WTC11 (cell line): ENCODE data around the gene SLK. TPM values are rescaled to one million over a fixed set of nuclear protein-coding genes. Genes with fewer than 3 reads are reported as not detected.

Experiments used
- ATAC-seq: fragments of 200-7000 bp; cut with Tn5 transposase; 2 replicates; pipeline ENCODE4 v1.10.0; 2021; ENCODE audit warnings: mild to moderate bottlenecking, moderate library complexity
- CTCF ChIA-PET: fragments of 300-600 bp; sonication (Branson Sonifier 250); formaldehyde crosslinking; loops from one replicate; lab custom pipeline; 2021; ENCODE audit warnings: antibody characterized with exemption; lab: Charles Lee
- POLR2A ChIA-PET: fragments of 350-600 bp; sonication (Branson Sonifier 250); formaldehyde crosslinking; loops from one replicate; lab custom pipeline; 2021; ENCODE audit warnings: antibody characterized with exemption; lab: Charles Lee
- DNase-seq: peaks from one replicate; pipeline ENCODE4 v3.0.0; 2021; ENCODE audit warnings: low spot score
- H3K27ac Mint-ChIP-seq: 2 replicates; pipeline ENCODE4 v1.8.0; 2021; ENCODE audit warnings: mixed read lengths
- H3K27me3 Mint-ChIP-seq: 2 replicates; pipeline ENCODE4 v1.8.0; 2021; ENCODE audit warnings: low read depth, mild to moderate bottlenecking, moderate library complexity, mixed read lengths
- H3K36me3 Mint-ChIP-seq: 2 replicates; pipeline ENCODE4 v1.8.0; 2021; ENCODE audit warnings: mixed read lengths
- H3K4me1 Mint-ChIP-seq: 2 replicates; pipeline ENCODE4 v1.8.0; 2022; ENCODE audit warnings: mixed read lengths
- H3K4me3 Mint-ChIP-seq: 2 replicates; pipeline ENCODE4 v1.8.0; 2021; ENCODE audit warnings: mild to moderate bottlenecking, moderate library complexity, mixed read lengths
- H3K9me3 Mint-ChIP-seq: 2 replicates; pipeline ENCODE4 v1.8.0; 2021; ENCODE audit warnings: mixed read lengths
- GTF2I ChIP-seq: fragments of 250-450 bp; sonication (Bioruptor Pico); conservative IDR thresholded peaks from 2 replicates; pipeline ENCODE4 v1.4.0; 2021; ENCODE audit warnings: mild to moderate bottlenecking
- IRF2 ChIP-seq: sonication (generic); formaldehyde crosslinking; IDR thresholded peaks from 2 replicates; pipeline ENCODE4 v1.8.0; 2022; ENCODE audit warnings: low read depth, missing genetic modification reagents, borderline replicate concordance
- JAZF1 ChIP-seq: fragments of 250-450 bp; sonication (Bioruptor Pico); IDR thresholded peaks from 2 replicates; pipeline ENCODE4 v1.9.0; 2021; ENCODE audit warnings: moderate library complexity, mild to moderate bottlenecking, inconsistent platforms
- NFATC4 ChIP-seq: fragments of 250-450 bp; sonication (Bioruptor Pico); IDR thresholded peaks from 2 replicates; pipeline ENCODE4 v1.9.0; 2021; ENCODE audit warnings: mild to moderate bottlenecking
- SMAD3 ChIP-seq: sonication (generic); formaldehyde crosslinking; IDR thresholded peaks from 2 replicates; pipeline ENCODE4 v1.8.0; 2022; ENCODE audit warnings: missing genetic modification reagents, mild to moderate bottlenecking, borderline replicate concordance
- SOX15 ChIP-seq: fragments of 250-450 bp; sonication (Bioruptor Pico); IDR thresholded peaks from 2 replicates; pipeline ENCODE4 v1.9.0; 2021; ENCODE audit warnings: mild to moderate bottlenecking
- ZNF416 ChIP-seq: fragments of 250-450 bp; sonication (Bioruptor Pico); IDR thresholded peaks from 2 replicates; pipeline ENCODE4 v1.9.0; 2021; ENCODE audit warnings: mild to moderate bottlenecking, inconsistent platforms
- total RNA-seq: library from RNA; stranded (reverse); gene quantifications from 3 replicates; pipeline ENCODE4 v1.2.3, GENCODE V29; 2021
- TF ChIP-seq, protein P1 (sequence below): sonication (generic); formaldehyde crosslinking; IDR thresholded peaks from 2 replicates; pipeline ENCODE4 v1.8.1; 2023; ENCODE audit warnings: mild to moderate bottlenecking, moderate library complexity, missing genetic modification reagents
- TF ChIP-seq, protein P2 (sequence below): sonication (generic); formaldehyde crosslinking; IDR thresholded peaks from 2 replicates; pipeline ENCODE4 v1.8.1; 2022; ENCODE audit warnings: low read depth, mild to moderate bottlenecking, moderate library complexity, missing genetic modification reagents, borderline replicate concordance
- TF ChIP-seq, protein P3 (sequence below): sonication (generic); formaldehyde crosslinking; IDR thresholded peaks from 2 replicates; pipeline ENCODE4 v1.8.0; 2023; ENCODE audit warnings: missing genetic modification reagents
- TF ChIP-seq, protein P4 (sequence below): sonication (generic); formaldehyde crosslinking; IDR thresholded peaks from 2 replicates; pipeline ENCODE4 v1.8.0; 2022; ENCODE audit warnings: mild to moderate bottlenecking, missing genetic modification reagents
- TF ChIP-seq, protein P5 (sequence below): fragments of 250-450 bp; sonication (Bioruptor Pico); conservative IDR thresholded peaks from 2 replicates; pipeline ENCODE4 v1.9.0; 2021; ENCODE audit warnings: mild to moderate bottlenecking
- TF ChIP-seq, protein P6 (sequence below): sonication (generic); formaldehyde crosslinking; IDR thresholded peaks from 2 replicates; pipeline ENCODE4 v1.8.0; 2022; ENCODE audit warnings: missing genetic modification reagents
- TF ChIP-seq, protein P7 (sequence below): sonication (generic); formaldehyde crosslinking; IDR thresholded peaks from 2 replicates; pipeline ENCODE4 v1.8.0; 2022; ENCODE audit warnings: mild to moderate bottlenecking, missing genetic modification reagents
- TF ChIP-seq, protein P8 (sequence below): sonication (generic); formaldehyde crosslinking; IDR thresholded peaks from 2 replicates; pipeline ENCODE4 v1.8.1; 2022; ENCODE audit warnings: missing genetic modification reagents, borderline replicate concordance

Gene SLK
- total RNA-seq, 1 experiment from 2014 or later, result 19.2 TPM

DNA sequence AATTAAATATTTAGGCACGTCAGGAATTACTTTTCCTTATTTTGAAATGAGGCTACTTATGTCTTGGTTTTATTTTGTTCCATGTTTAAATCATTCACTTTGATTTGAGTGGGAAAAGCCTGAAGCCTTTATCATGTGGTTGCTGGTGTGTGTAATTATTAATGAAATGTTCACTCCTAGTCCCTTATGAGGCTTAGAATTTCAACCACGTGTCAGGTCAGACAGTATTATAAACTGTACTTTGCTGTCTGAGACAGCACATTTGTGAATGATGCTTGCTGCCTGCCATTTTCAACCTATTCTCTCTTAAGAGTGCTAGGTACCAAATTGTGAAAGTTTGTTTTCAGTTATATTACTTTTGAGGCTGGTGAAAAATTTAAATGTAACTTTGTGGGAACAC, 59.8 kb downstream of the SLK start:
- ChIA-PET POLR2A (no interaction called here), CTCF (no interaction called here)
- H3K27me3 Mint-ChIP-seq, result no peaks in the 10 kb centered on the region
- no peak for DNase-seq
- H3K4me3 Mint-ChIP-seq, result no peak overlapping the region
- TF ChIP-seq ZNF416 (CRISPR knock-in tag), result no peak
- no peak for TF ChIP-seq GTF2I (CRISPR knock-in tag)
- no peak for TF ChIP-seq SOX15 (CRISPR knock-in tag)
- TF ChIP-seq, protein P1, sequence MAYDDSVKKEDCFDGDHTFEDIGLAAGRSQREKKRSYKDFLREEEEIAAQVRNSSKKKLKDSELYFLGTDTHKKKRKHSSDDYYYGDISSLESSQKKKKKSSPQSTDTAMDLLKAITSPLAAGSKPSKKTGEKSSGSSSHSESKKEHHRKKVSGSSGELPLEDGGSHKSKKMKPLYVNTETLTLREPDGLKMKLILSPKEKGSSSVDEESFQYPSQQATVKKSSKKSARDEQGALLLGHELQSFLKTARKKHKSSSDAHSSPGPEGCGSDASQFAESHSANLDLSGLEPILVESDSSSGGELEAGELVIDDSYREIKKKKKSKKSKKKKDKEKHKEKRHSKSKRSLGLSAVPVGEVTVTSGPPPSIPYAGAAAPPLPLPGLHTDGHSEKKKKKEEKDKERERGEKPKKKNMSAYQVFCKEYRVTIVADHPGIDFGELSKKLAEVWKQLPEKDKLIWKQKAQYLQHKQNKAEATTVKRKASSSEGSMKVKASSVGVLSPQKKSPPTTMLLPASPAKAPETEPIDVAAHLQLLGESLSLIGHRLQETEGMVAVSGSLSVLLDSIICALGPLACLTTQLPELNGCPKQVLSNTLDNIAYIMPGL, result no peak
- TF ChIP-seq, protein P2, sequence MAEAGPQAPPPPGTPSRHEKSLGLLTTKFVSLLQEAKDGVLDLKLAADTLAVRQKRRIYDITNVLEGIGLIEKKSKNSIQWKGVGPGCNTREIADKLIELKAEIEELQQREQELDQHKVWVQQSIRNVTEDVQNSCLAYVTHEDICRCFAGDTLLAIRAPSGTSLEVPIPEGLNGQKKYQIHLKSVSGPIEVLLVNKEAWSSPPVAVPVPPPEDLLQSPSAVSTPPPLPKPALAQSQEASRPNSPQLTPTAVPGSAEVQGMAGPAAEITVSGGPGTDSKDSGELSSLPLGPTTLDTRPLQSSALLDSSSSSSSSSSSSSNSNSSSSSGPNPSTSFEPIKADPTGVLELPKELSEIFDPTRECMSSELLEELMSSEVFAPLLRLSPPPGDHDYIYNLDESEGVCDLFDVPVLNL (CRISPR knock-in tag), result no peak
- no peak for TF ChIP-seq IRF2
- TF ChIP-seq, protein P3, sequence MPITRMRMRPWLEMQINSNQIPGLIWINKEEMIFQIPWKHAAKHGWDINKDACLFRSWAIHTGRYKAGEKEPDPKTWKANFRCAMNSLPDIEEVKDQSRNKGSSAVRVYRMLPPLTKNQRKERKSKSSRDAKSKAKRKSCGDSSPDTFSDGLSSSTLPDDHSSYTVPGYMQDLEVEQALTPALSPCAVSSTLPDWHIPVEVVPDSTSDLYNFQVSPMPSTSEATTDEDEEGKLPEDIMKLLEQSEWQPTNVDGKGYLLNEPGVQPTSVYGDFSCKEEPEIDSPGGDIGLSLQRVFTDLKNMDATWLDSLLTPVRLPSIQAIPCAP (CRISPR knock-in tag), result no peak
- no peak overlapping the region for H3K27ac Mint-ChIP-seq
- peaks cover 6% of the 10 kb centered on the region for H3K4me1 Mint-ChIP-seq
- no peak for ATAC-seq
- peaks cover 12% of the 10 kb centered on the region for H3K36me3 Mint-ChIP-seq
- H3K9me3 Mint-ChIP-seq, result no peaks in the 10 kb centered on the region

DNA sequence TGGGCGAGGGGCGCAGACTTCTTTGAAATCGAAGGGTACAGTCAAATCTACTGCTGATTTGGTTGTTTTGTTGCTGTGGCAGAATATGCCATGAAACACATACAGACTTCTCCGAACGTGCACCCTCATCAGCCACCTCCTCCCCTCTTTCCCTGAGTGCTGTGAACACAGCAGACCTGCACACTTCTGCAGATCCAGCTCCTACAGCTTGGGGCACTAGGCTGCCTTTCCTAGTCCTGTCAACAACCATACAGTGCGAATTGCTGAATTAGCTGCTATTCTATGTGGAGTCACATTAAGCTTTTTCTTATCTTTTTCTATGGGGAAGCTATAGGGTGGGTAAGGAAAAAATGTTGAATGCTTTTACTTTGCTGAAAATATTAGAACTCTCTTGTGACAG, 61.2 kb downstream of the SLK start:
- Mint-ChIP-seq H3K27ac (no peak overlapping the region), H3K9me3 (no peaks in the 10 kb centered on the region), H3K36me3 (peaks cover 11% of the 10 kb centered on the region), H3K4me1 (peaks cover 20% of the 10 kb centered on the region), H3K27me3 (no peaks in the 10 kb centered on the region), H3K4me3 (no peak overlapping the region)
- ATAC-seq, result peak; percentile 96
- no peak for TF ChIP-seq NFATC4 (CRISPR knock-in tag)
- TF ChIP-seq, protein P4, sequence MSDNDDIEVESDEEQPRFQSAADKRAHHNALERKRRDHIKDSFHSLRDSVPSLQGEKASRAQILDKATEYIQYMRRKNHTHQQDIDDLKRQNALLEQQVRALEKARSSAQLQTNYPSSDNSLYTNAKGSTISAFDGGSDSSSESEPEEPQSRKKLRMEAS (CRISPR knock-in tag), result no peak
- TF ChIP-seq, protein P5, sequence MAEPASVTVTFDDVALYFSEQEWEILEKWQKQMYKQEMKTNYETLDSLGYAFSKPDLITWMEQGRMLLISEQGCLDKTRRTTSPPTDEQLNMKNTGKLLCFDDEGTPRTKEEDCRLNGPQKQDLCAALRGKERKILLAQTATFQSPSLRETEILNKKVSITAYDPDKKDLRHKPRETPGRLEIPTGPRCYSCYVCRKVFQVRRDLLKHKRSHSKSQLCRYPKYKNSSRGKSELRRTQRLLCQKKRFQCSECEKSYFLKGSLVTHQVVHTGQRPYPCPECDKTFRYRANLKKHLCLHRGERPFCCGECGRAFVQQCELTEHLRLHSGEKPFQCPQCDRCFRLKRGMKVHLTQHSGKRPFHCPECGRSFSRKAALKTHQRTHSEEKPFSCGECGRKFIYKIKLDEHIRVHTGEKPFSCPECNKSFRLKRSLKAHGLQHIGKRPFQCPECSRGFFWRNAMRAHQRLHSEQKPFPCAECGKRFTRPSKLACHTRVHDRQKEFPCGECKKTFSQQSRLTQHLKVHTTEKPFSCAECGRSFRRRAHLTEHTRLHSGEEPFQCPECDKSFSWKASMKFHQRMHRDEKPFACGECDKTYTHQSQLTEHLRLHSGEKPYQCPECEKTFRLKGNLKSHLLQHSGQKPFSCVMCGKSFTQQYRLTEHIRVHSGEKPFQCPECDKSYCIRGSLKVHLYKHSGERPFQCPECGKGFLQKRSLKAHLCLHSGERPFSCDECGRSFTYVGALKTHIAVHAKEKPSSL (CRISPR knock-in tag), result no peak
- TF ChIP-seq, protein P6, sequence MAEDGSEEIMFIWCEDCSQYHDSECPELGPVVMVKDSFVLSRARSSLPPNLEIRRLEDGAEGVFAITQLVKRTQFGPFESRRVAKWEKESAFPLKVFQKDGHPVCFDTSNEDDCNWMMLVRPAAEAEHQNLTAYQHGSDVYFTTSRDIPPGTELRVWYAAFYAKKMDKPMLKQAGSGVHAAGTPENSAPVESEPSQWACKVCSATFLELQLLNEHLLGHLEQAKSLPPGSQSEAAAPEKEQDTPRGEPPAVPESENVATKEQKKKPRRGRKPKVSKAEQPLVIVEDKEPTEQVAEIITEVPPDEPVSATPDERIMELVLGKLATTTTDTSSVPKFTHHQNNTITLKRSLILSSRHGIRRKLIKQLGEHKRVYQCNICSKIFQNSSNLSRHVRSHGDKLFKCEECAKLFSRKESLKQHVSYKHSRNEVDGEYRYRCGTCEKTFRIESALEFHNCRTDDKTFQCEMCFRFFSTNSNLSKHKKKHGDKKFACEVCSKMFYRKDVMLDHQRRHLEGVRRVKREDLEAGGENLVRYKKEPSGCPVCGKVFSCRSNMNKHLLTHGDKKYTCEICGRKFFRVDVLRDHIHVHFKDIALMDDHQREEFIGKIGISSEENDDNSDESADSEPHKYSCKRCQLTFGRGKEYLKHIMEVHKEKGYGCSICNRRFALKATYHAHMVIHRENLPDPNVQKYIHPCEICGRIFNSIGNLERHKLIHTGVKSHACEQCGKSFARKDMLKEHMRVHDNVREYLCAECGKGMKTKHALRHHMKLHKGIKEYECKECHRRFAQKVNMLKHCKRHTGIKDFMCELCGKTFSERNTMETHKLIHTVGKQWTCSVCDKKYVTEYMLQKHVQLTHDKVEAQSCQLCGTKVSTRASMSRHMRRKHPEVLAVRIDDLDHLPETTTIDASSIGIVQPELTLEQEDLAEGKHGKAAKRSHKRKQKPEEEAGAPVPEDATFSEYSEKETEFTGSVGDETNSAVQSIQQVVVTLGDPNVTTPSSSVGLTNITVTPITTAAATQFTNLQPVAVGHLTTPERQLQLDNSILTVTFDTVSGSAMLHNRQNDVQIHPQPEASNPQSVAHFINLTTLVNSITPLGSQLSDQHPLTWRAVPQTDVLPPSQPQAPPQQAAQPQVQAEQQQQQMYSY, result no peak
- no peak for TF ChIP-seq SMAD3 (CRISPR knock-in tag)
- no peak for TF ChIP-seq JAZF1
- TF ChIP-seq, protein P7, sequence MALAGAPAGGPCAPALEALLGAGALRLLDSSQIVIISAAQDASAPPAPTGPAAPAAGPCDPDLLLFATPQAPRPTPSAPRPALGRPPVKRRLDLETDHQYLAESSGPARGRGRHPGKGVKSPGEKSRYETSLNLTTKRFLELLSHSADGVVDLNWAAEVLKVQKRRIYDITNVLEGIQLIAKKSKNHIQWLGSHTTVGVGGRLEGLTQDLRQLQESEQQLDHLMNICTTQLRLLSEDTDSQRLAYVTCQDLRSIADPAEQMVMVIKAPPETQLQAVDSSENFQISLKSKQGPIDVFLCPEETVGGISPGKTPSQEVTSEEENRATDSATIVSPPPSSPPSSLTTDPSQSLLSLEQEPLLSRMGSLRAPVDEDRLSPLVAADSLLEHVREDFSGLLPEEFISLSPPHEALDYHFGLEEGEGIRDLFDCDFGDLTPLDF, result no peak
- TF ChIP-seq, protein P8, sequence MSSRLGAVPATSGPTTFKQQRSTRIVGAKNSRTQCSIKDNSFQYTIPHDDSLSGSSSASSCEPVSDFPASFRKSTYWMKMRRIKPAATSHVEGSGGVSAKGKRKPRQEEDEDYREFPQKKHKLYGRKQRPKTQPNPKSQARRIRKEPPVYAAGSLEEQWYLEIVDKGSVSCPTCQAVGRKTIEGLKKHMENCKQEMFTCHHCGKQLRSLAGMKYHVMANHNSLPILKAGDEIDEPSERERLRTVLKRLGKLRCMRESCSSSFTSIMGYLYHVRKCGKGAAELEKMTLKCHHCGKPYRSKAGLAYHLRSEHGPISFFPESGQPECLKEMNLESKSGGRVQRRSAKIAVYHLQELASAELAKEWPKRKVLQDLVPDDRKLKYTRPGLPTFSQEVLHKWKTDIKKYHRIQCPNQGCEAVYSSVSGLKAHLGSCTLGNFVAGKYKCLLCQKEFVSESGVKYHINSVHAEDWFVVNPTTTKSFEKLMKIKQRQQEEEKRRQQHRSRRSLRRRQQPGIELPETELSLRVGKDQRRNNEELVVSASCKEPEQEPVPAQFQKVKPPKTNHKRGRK (CRISPR knock-in tag), result no peak
- CTCF ChIA-PET, result interaction anchor here (0.6 to 1.9 kb wide), 20 partner anchors 10 to 325 kb away, joined by 3 to 17 read pairs (median 5); partner anchors contain the start of genes CFAP58 and SFR1
- peak; percentile 52 for DNase-seq
- POLR2A ChIA-PET, result no interaction called here
